BJ (cell line): ENCODE measurements around the gene HBQ1. TPM values are rescaled to one million over a fixed set of nuclear protein-coding genes. Genes with fewer than 3 reads are reported as not detected.

Experiments
- CTCF ChIA-PET: fragments of 350-600 bp; formaldehyde crosslinking; extraction: SDS; loops from one replicate; lab custom pipeline; 2021; ENCODE audit warnings: antibody characterized with exemption, inconsistent platforms; lab: Yijun Ruan, JAX
- POLR2A ChIA-PET: fragments of 300-600 bp; sonication (Branson Sonifier 250); formaldehyde crosslinking; extraction: SDS; loops from one replicate; lab custom pipeline; 2021; ENCODE audit warnings: antibody characterized with exemption; lab: Charles Lee
- DNase-seq: peaks from one replicate; pipeline ENCODE4 v3.0.0-alpha.2; 2011; ENCODE audit warnings: low read depth
- H3K27me3 ChIP-seq: 2 replicates; pipeline ENCODE4 v1.6.0; 2011; ENCODE audit warnings: low read length; ENCODE audit not compliant: control insufficient read depth, insufficient read depth
- H3K36me3 ChIP-seq: 2 replicates; pipeline ENCODE4 v1.5.1; 2011; ENCODE audit warnings: low read length; ENCODE audit not compliant: control insufficient read depth, insufficient read depth
- H3K4me3 ChIP-seq: 2 replicates; pipeline ENCODE4 v1.5.1; 2011; ENCODE audit warnings: low read depth, mild to moderate bottlenecking, control low read depth, low read length
- CTCF ChIP-seq: IDR thresholded peaks from 2 replicates; pipeline ENCODE4 v1.5.1; 2011; ENCODE audit warnings: low read depth, mild to moderate bottlenecking, control low read depth, inconsistent platforms, low read length, moderate library complexity; ENCODE audit not compliant: insufficient read depth
- polyA plus RNA-seq: library from polyadenylated mRNA; depleted of rRNA; stranded (reverse); fragments of >200 nt; gene quantifications from 2 replicates; pipeline ENCODE4 v1.2.3, GENCODE V29; 2011

Gene HBQ1
- polyA plus RNA-seq, 1 experiment, result 0.18 TPM

- peaks cover 18% of the 10 kb centered on the region for H3K27me3 ChIP-seq
- POLR2A ChIA-PET, result no interaction called here
Observed at GRCh38 chr16:177394-177822, 2.9 kb upstream of the HBQ1 start.

DNA sequence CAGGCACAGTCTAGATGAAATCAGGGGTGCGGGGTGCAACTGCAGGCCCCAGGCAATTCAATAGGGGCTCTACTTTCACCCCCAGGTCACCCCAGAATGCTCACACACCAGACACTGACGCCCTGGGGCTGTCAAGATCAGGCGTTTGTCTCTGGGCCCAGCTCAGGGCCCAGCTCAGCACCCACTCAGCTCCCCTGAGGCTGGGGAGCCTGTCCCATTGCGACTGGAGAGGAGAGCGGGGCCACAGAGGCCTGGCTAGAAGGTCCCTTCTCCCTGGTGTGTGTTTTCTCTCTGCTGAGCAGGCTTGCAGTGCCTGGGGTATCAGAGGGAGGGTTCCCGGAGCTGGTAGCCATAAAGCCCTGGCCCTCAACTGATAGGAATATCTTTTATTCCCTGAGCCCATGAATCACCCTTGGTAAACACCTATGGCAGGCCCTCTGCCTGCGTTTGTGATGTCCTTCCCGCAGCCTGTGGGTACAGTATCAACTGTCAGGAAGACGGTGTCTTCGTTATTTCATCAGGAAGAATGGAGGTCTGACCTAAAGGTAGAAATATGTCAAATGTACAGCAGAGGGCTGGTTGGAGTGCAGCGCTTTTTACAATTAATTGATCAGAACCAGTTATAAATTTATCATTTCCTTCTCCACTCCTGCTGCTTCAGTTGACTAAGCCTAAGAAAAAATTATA lies 2.1 kb upstream of the HBQ1 start:
- Histone ChIP-seq H3K36me3 (no peaks in the 10 kb centered on the region), H3K27me3 (peaks cover 18% of the 10 kb centered on the region), H3K4me3 (no peak overlapping the region)
- ChIA-PET CTCF (interaction anchor here (1.0 to 1.7 kb wide), 3 partner anchors 60 to 184 kb away, joined by 3 to 6 read pairs (median 3); no protein-coding TSS in a partner anchor), POLR2A (no interaction called here)
- no peak for TF ChIP-seq CTCF
- no peak for DNase-seq

More at GRCh38 chr16:177394-177822, 2.9 kb upstream of the HBQ1 start:
- Histone ChIP-seq H3K4me3 (no peak overlapping the region), H3K36me3 (no peaks in the 10 kb centered on the region)
- no peak for DNase-seq
- no peak for TF ChIP-seq CTCF
- CTCF ChIA-PET, result interaction anchor here (1.0 to 1.7 kb wide), 3 partner anchors 60 to 185 kb away, joined by 3 to 6 read pairs (median 3); no protein-coding TSS in a partner anchor

- H3K36me3 ChIP-seq, result no peaks in the 10 kb centered on the region
- ChIA-PET POLR2A (no interaction called here), CTCF (interaction anchor here (1.7 kb wide), 1 partner anchor 61 kb away, joined by 6 read pairs; no protein-coding TSS in a partner anchor)
- TF ChIP-seq CTCF, result no peak
- peaks cover 18% of the 10 kb centered on the region for H3K27me3 ChIP-seq
- no peak for DNase-seq
- no peak overlapping the region for H3K4me3 ChIP-seq
Observed at GRCh38 chr16:178668-179015, 1.6 kb upstream of the HBQ1 start.

DNA sequence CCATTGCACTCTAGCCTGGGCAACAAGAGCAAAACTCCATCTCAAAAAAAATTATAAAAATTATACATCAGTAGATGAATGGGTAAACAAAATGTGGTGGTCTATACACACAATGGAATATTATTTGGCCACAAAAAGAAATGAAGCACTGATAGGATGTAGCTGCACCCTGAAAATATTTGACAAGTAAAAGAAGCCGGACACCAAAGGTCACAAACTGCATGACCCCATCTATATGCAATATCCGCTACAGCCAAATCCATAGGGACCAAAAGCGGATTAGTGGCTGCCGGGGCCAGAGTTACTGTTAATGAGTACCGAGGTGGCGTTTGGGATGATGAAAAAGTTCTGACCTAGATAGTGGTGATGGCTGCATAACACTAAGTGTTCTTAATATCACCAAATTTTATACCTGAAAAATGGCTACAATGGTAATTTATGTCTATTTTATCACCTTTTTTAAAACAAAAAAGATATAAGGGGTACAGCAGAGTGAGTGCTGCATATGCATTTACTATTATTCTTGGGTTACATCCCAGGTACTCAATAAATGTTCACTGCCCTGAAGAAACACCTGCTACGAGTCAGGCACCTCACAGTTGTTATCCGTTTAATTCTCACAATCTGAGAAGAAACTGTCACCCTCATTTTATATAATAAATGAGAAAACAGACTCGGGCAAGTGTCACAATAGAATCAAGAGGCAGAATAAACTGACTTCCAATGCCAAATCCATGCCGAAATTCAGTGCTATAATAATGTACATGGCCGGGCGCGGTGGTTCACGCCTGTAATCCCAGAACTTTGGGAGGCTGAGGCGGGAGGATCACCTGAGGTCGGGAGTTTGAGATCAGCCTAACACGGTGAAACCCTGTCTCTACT lies 807 bp upstream of the HBQ1 start:
- TF ChIP-seq CTCF, result no peak
- Histone ChIP-seq H3K36me3 (no peaks in the 10 kb centered on the region; the same call in 1 of the 2 replicates), H3K4me3 (no peak overlapping the region), H3K27me3 (peaks cover 18% of the 10 kb centered on the region)
- CTCF ChIA-PET, result interaction anchor here (1.0 to 2.3 kb wide), 11 partner anchors 9 to 183 kb away, joined by 3 to 18 read pairs (median 4); no protein-coding TSS in a partner anchor
- DNase-seq, result no peak
- POLR2A ChIA-PET, result no interaction called here
